NB4 (cell line): ENCODE results near the gene ZNF296.

Source experiments
- DNase-seq: peaks from one replicate; pipeline ENCODE4 v3.0.0; 2010; ENCODE audit warnings: low read depth
- H3K4me3 ChIP-seq: one replicate; pipeline ENCODE4 v1.5.1; 2011; ENCODE audit warnings: mild to moderate bottlenecking, low read depth, low read length, moderate library complexity
- MYC ChIP-seq: IDR thresholded peaks from 2 replicates; pipeline ENCODE4 v1.6.1; 2011; ENCODE audit warnings: low read depth, low read length
- POLR2A ChIP-seq: IDR thresholded peaks from 2 replicates; pipeline ENCODE4 v1.6.1; 2011; ENCODE audit warnings: mild to moderate bottlenecking; ENCODE audit not compliant: insufficient read length; ENCODE audit errors: extremely low read depth
- TF ChIP-seq, protein P1 (sequence below): IDR thresholded peaks from one replicate; pipeline ENCODE4 v1.5.1; 2012; ENCODE audit warnings: low read depth, low read length
- TF ChIP-seq, protein P2 (sequence below): IDR thresholded peaks from 2 replicates; pipeline ENCODE4 v1.6.1; 2011; ENCODE audit warnings: low read depth, low read length

The ZNF296 gene

DNA sequence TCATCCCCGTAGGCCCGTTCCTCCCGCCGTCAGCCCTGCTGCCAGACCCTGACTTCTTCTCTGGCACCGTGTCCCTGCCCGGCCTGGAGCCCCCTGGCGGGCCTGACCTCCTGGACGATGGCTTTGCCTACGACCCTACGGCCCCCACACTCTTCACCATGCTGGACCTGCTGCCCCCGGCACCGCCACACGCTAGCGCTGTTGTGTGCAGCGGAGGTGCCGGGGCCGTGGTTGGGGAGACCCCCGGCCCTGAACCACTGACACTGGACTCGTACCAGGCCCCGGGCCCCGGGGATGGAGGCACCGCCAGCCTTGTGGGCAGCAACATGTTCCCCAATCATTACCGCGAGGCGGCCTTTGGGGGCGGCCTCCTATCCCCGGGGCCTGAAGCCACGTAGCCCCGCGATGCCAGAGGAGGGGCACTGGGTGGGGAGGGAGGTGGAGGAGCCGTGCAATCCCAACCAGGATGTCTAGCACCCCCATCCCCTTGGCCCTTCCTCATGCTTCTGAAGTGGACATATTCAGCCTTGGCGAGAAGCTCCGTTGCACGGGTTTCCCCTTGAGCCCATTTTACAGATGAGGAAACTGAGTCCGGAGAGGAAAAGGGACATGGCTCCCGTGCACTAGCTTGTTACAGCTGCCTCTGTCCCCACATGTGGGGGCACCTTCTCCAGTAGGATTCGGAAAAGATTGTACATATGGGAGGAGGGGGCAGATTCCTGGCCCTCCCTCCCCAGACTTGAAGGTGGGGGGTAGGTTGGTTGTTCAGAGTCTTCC, 38.7 kb downstream of the ZNF296 start:
- no peak for DNase-seq
- TF ChIP-seq, protein P1, sequence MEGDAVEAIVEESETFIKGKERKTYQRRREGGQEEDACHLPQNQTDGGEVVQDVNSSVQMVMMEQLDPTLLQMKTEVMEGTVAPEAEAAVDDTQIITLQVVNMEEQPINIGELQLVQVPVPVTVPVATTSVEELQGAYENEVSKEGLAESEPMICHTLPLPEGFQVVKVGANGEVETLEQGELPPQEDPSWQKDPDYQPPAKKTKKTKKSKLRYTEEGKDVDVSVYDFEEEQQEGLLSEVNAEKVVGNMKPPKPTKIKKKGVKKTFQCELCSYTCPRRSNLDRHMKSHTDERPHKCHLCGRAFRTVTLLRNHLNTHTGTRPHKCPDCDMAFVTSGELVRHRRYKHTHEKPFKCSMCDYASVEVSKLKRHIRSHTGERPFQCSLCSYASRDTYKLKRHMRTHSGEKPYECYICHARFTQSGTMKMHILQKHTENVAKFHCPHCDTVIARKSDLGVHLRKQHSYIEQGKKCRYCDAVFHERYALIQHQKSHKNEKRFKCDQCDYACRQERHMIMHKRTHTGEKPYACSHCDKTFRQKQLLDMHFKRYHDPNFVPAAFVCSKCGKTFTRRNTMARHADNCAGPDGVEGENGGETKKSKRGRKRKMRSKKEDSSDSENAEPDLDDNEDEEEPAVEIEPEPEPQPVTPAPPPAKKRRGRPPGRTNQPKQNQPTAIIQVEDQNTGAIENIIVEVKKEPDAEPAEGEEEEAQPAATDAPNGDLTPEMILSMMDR, result no peak
- TF ChIP-seq, protein P2, sequence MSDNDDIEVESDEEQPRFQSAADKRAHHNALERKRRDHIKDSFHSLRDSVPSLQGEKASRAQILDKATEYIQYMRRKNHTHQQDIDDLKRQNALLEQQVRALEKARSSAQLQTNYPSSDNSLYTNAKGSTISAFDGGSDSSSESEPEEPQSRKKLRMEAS, result no peak
- no peak for TF ChIP-seq MYC
- no peak for TF ChIP-seq POLR2A
- no peak overlapping the region for H3K4me3 ChIP-seq

DNA sequence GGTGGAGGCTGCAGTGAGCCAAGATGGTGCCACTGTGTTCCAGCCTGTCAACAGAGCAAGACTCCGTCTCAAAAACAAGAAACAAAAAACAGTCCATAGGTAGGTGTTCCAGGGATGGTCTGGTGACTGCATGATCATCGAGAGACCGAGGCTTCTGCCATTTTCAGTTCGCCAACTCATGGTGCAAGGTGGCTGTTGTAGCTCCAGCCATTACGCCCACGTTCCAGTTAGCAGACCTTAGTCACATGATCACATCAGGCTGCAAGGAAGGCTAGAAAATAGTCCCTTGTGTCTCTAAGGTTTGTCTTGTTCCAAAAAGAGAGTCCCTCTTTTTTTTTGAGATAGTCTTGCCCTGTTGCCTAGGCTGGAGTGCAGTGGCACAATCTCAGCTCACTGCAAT, 40.5 kb downstream of the ZNF296 start:
- H3K4me3 ChIP-seq, result no peak overlapping the region
- TF ChIP-seq, protein P2, result no peak
- TF ChIP-seq, protein P1, result no peak
- TF ChIP-seq MYC, result no peak
- no peak for TF ChIP-seq POLR2A
- no peak for DNase-seq

DNA sequence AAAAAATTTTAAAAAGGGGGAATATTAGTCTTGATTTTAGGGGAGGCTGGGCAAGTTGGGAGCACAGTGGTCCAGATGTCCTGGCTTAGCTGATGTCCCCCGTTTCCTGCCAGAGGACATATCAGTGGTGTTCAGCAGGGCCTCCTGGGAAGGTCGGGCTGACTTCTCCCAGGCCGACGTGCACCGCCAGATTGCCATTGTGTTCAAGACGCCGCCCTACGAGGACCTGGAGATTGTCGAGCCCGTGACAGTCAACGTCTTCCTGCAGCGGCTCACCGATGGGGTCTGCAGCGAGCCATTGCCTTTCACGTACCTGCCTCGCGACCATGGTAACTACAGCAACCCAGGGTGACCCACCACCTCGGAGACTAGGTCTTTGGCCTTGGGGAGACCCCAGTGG, 43.9 kb downstream of the ZNF296 start:
- TF ChIP-seq, protein P2, result no peak
- TF ChIP-seq, protein P1, result no peak
- TF ChIP-seq MYC, result no peak
- TF ChIP-seq POLR2A, result no peak
- no peak overlapping the region for H3K4me3 ChIP-seq
- no peak for DNase-seq

DNA sequence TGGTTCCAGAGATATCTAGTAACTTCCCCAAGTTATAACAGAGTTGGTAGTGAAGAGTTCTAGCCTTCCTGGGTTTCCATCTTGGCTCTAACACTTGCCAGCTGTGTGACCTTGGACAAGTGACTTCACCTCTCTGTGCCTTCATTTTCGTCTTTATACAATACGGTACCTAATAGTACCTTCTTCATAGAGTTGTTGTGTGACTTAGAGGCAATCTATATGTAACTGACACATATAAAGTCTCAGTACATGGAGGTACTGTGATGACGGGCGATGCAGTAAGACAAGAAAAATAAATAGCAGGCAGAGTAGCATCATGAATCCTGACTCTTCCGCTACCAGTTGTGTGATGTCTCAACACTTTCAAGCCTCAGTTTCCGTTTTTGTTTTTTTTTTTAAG, 45.5 kb downstream of the ZNF296 start:
- TF ChIP-seq, protein P1, result no peak
- TF ChIP-seq MYC, result no peak
- no peak for TF ChIP-seq POLR2A
- TF ChIP-seq, protein P2, result no peak
- no peak overlapping the region for H3K4me3 ChIP-seq
- DNase-seq, result no peak

DNA sequence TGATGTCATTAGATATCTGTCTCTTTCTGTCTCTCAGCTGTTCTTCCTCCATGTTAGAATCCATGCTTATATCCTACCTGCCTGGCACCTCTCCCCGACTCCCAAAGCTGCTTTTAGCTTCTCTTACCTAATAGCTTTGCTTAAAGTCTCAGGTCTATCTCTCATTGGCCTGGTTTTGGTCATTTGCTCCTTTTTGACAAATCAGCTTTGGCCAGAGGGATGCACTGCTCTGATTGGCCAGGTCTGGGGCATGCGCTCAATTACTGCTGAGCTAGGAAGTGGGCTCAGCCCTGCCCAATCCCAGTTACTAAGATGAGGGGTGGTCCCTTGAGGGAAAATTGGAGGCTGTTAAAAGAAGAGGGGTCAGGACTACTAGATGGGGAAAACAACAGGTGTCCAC, 48.9 kb downstream of the ZNF296 start:
- TF ChIP-seq POLR2A, result no peak
- TF ChIP-seq MYC, result no peak
- TF ChIP-seq, protein P1, result no peak
- TF ChIP-seq, protein P2, result no peak
- no peak for DNase-seq
- no peak overlapping the region for H3K4me3 ChIP-seq
